Lower lobe of right lung (tissue), 2 donors: ENCODE measurements around the gene UBB. TPM values are rescaled to one million over a fixed set of nuclear protein-coding genes. Genes with fewer than 3 reads are reported as not detected.

Experiments
- ATAC-seq, 2 donors: fragments of 200-7000 bp; cut with Tn5 transposase; one replicate each; pipeline ENCODE4 v1.9.1; 2020 to 2022; ENCODE audit warnings: mild to moderate bottlenecking in 2 of 2, moderate library complexity in 2 of 2
- DNase-seq: peaks from one replicate; pipeline ENCODE4 v3.0.0-alpha.2; 2020
- H3K27ac ChIP-seq: fragments of 200-600 bp; one replicate; pipeline ENCODE4 v1.8.0; 2022
- H3K27me3 ChIP-seq: fragments of 200-600 bp; one replicate; pipeline ENCODE4 v1.8.0; 2022; ENCODE audit warnings: low read depth
- H3K36me3 ChIP-seq: fragments of 200-600 bp; one replicate; pipeline ENCODE4 v1.8.0; 2022; ENCODE audit warnings: mild to moderate bottlenecking
- H3K4me1 ChIP-seq: fragments of 200-600 bp; one replicate; pipeline ENCODE4 v1.8.0; 2022
- H3K4me3 ChIP-seq: fragments of 200-600 bp; one replicate; pipeline ENCODE4 v1.8.0; 2022; ENCODE audit warnings: mild to moderate bottlenecking
- H3K9me3 ChIP-seq: fragments of 200-600 bp; one replicate; pipeline ENCODE4 v1.8.0; 2022
- CTCF ChIP-seq: fragments of 200-600 bp; IDR thresholded peaks from one replicate; pipeline ENCODE4 v1.8.0; 2022; ENCODE audit warnings: antibody characterized with exemption, mild to moderate bottlenecking
- intact Hi-C: fragments of 100-400 bp; cut with DNase I; formaldehyde crosslinking; loops from one replicate; pipeline ENCODE4 v1.11.0; 2022
- long read RNA-seq: library from polyadenylated mRNA; unstranded; transcript quantifications from one replicate; pipeline ENCODE4 v2.0.0, GENCODE V29; 2021
- total RNA-seq: library from RNA; stranded (reverse); fragmentation: NEBNext Ultra II Directional; extraction: Animal tissue kit (Norgen Biotek cat#: 25700); gene quantifications from one replicate; pipeline ENCODE4 v1.2.1, GENCODE V29; 2021
- donor health status: DM: no; HTN: yes; CAD: no; lungs with severe emphysema.

The UBB gene
- total RNA-seq = 1,803 TPM
- long read RNA-seq, transcript UBB-201 (2 exons, 1,225 nt) = major isoform, 502 of 521 reads
- long read RNA-seq, partial matches to known transcripts = 0 of 521 reads
- long read RNA-seq, other reads (novel, unspliced or antisense) = 19 of 521 reads

GRCh38 chr17:16380640-16381495 lies at the start of gene UBB:
UBB (plus strand) TSS chr17:16381091; CDS start chr17:16381908, 817 bp downstream.
- H3K4me1 ChIP-seq = peaks cover 25% of the 10 kb centered on the region
- H3K36me3 ChIP-seq = peaks cover 30% of the 10 kb centered on the region
- peak within 1 kb of the TSS; percentile 75 for H3K4me3 ChIP-seq
- H3K27me3 ChIP-seq = no peaks in the 10 kb centered on the region
- DNase-seq = peak; percentile 98
- H3K27ac ChIP-seq = peak within 1 kb of the TSS; percentile 92
- no peaks in the 10 kb centered on the region for H3K9me3 ChIP-seq
- peak; percentile 98 for ATAC-seq
- no peak for TF ChIP-seq CTCF
- intact Hi-C loops = no loop called here

GRCh38 chr17:16338391-16338790 lies 42.5 kb upstream of the UBB start:
- no peak for TF ChIP-seq CTCF
- H3K4me3 ChIP-seq = no peak overlapping the region
- no peaks in the 10 kb centered on the region for H3K27me3 ChIP-seq
- DNase-seq (no peak), ATAC-seq (no peak)
- no peaks in the 10 kb centered on the region for H3K9me3 ChIP-seq
- H3K4me1 ChIP-seq = no peaks in the 10 kb centered on the region
- intact Hi-C loops = no loop called here
- no peak overlapping the region for H3K27ac ChIP-seq
- H3K36me3 ChIP-seq = peaks cover 9% of the 10 kb centered on the region

- peaks cover 17% of the 10 kb centered on the region for H3K36me3 ChIP-seq
- no peak for TF ChIP-seq CTCF
- intact Hi-C loops = no loop called here
- no peaks in the 10 kb centered on the region for H3K4me1 ChIP-seq
- ATAC-seq (no peak), DNase-seq (no peak)
- no peaks in the 10 kb centered on the region for H3K9me3 ChIP-seq
- H3K27me3 ChIP-seq = no peaks in the 10 kb centered on the region
- no peak overlapping the region for H3K4me3 ChIP-seq
- H3K27ac ChIP-seq = no peak overlapping the region
Observed at GRCh38 chr17:16339402-16339801, 41.5 kb upstream of the UBB start.

- no peak for ATAC-seq
- Histone ChIP-seq H3K4me3 (no peak overlapping the region), H3K9me3 (no peaks in the 10 kb centered on the region), H3K36me3 (peaks cover 17% of the 10 kb centered on the region), H3K27me3 (no peaks in the 10 kb centered on the region), H3K4me1 (no peaks in the 10 kb centered on the region), H3K27ac (no peak overlapping the region)
- no peak for DNase-seq
- intact Hi-C loops = no loop called here
- TF ChIP-seq CTCF = no peak
Observed at GRCh38 chr17:16339959-16340358, 40.9 kb upstream of the UBB start.

GRCh38 chr17:16342979-16343378 lies 37.9 kb upstream of the UBB start:
- TF ChIP-seq CTCF = no peak
- ATAC-seq (peak in 1 of 2 donors; percentile 29), DNase-seq (no peak)
- Histone ChIP-seq H3K9me3 (no peaks in the 10 kb centered on the region), H3K4me3 (no peak overlapping the region), H3K4me1 (no peaks in the 10 kb centered on the region), H3K27me3 (no peaks in the 10 kb centered on the region), H3K27ac (no peak overlapping the region), H3K36me3 (peaks cover 17% of the 10 kb centered on the region)
- intact Hi-C loops = no loop called here
